HEK293T (cell line): ENCODE results near the gene C6orf89.

Experiments
- BHLHE40 ChIP-seq: fragments of 450-650 bp; IDR thresholded peaks from 2 replicates; pipeline ENCODE4 v1.6.1; 2016; ENCODE audit warnings: mild to moderate bottlenecking, moderate library complexity, borderline replicate concordance
- ELF4 ChIP-seq: fragments of 450-650 bp; IDR thresholded peaks from 2 replicates; pipeline ENCODE4 v1.6.1; 2017; ENCODE audit warnings: antibody characterized with exemption
- FOXA1 ChIP-seq: fragments of 450-650 bp; IDR thresholded peaks from 2 replicates; pipeline ENCODE4 v1.6.1; 2016; ENCODE audit warnings: mild to moderate bottlenecking
- FOXK2 ChIP-seq: fragments of 450-650 bp; IDR thresholded peaks from 2 replicates; pipeline ENCODE4 v1.6.1; 2016; ENCODE audit warnings: mild to moderate bottlenecking
- FOXM1 ChIP-seq: fragments of 450-650 bp; IDR thresholded peaks from 2 replicates; pipeline ENCODE4 v1.6.1; 2017; ENCODE audit warnings: mild to moderate bottlenecking, borderline replicate concordance
- LEF1 ChIP-seq: fragments of 450-650 bp; IDR thresholded peaks from 2 replicates; pipeline ENCODE4 v1.6.1; 2017; ENCODE audit warnings: mild to moderate bottlenecking, borderline replicate concordance
- NFRKB ChIP-seq: fragments of 450-650 bp; IDR thresholded peaks from 2 replicates; pipeline ENCODE4 v1.6.1; 2016; ENCODE audit warnings: mild to moderate bottlenecking, moderate library complexity
- PKNOX1 ChIP-seq: fragments of 450-650 bp; IDR thresholded peaks from 2 replicates; pipeline ENCODE4 v1.6.1; 2016
- SP1 ChIP-seq: fragments of 450-650 bp; IDR thresholded peaks from 2 replicates; pipeline ENCODE4 v1.6.1; 2017
- SUZ12 ChIP-seq: fragments of 450-650 bp; IDR thresholded peaks from 2 replicates; pipeline ENCODE4 v1.6.1; 2016; ENCODE audit warnings: mild to moderate bottlenecking
- TARDBP ChIP-seq: fragments of 450-650 bp; IDR thresholded peaks from 2 replicates; pipeline ENCODE4 v1.6.1; 2016

- TF ChIP-seq FOXA1 (no peak), PKNOX1 (no peak), SP1 (no peak), FOXK2 (no peak), BHLHE40 (no peak), FOXM1 (no peak), ELF4 (no peak), NFRKB (no peak), LEF1 (no peak), SUZ12 (no peak), TARDBP (no peak)
These were observed 91.2 kb downstream of the C6orf89 start for GRCh38 chr6:36976931-36977330.
